T-cell (primary cell): ENCODE results near the gene DCAF10. TPM values are rescaled to one million over a fixed set of nuclear protein-coding genes. Genes with fewer than 3 reads are reported as not detected.
A peak's percentile ranks its signal among the peaks of the same experiment; 100 is the strongest.

ENCODE experiments used
- ATAC-seq, 4 experiments: fragments of 200-7000 bp in 3 of 4; fragments of 150-1000 bp in 1 of 4; cut with Tn5 transposase; replicated peaks in 1 of 4; 1 replicate in 3 of 4; 2 replicates in 1 of 4; pipeline ENCODE4 v1.10.0; 2021; ENCODE audit warnings: moderate library complexity in 3 of 4, mild to moderate bottlenecking in 2 of 4, moderate number of reproducible peaks in 1 of 4
- CTCF ChIA-PET, 2 donors: fragments of 300-600 bp; sonication (Branson Sonifier 250); formaldehyde crosslinking; loops; one replicate each; lab custom pipeline; 2022; ENCODE audit warnings: antibody characterized with exemption in 2 of 2; lab: Charles Lee
- POLR2A ChIA-PET, 2 donors: fragments of 300-600 bp; sonication (Branson Sonifier 250); formaldehyde crosslinking; loops; one replicate each; lab custom pipeline; 2022; ENCODE audit warnings: antibody characterized with exemption in 2 of 2; lab: Charles Lee
- DNase-seq, 35 experiments: peaks; one replicate each; pipeline versions ENCODE4 v3.0.0 to v3.0.0-alpha.2; 2013 to 2023
- H3K27ac ChIP-seq: one replicate; pipeline ENCODE4 v1.5.1; 2013; ENCODE audit warnings: low read length
- H3K27me3 ChIP-seq, 2 experiments: replicated peaks in 1 of 2; 1 replicate in 1 of 2; 2 replicates in 1 of 2; pipeline versions ENCODE4 v1.6.1 to v1.7.0; 2013; ENCODE audit warnings: low read length in 1 of 2, mixed read lengths in 1 of 2; ENCODE audit not compliant: control insufficient read depth in 2 of 2, insufficient read depth in 2 of 2; ENCODE audit errors: extremely low read depth in 1 of 2
- H3K36me3 ChIP-seq, 2 donors: 1 replicate in 1 of 2; 2 replicates in 1 of 2; pipeline versions ENCODE4 v1.6.1 to v1.7.0; 2013; ENCODE audit warnings: low read length in 1 of 2; ENCODE audit not compliant: control insufficient read depth in 2 of 2, insufficient read depth in 1 of 2; ENCODE audit errors: extremely low read depth in 1 of 2
- H3K4me1 ChIP-seq, 2 experiments: 1 replicate in 1 of 2; 2 replicates in 1 of 2; pipeline versions ENCODE4 v1.6.1 to v1.7.0; 2013; ENCODE audit warnings: low read length in 2 of 2, mixed read lengths in 1 of 2; ENCODE audit not compliant: insufficient read depth in 2 of 2, control insufficient read depth in 1 of 2; ENCODE audit errors: extremely low read depth in 1 of 2
- H3K4me3 ChIP-seq, 2 donors: 1 replicate in 1 of 2; 2 replicates in 1 of 2; pipeline versions ENCODE4 v1.5.1 to v1.7.0; 2013; ENCODE audit warnings: mild to moderate bottlenecking in 2 of 2, low read length in 1 of 2, moderate library complexity in 1 of 2; ENCODE audit not compliant: control insufficient read depth in 1 of 2; ENCODE audit errors: extremely low read depth in 1 of 2
- H3K9me3 ChIP-seq: 2 replicates; pipeline ENCODE4 v1.7.0; 2013
- H3K27ac Mint-ChIP-seq, 2 donors: one replicate each; pipeline ENCODE4 v1.8.0; 2020 to 2021; ENCODE audit warnings: mild to moderate bottlenecking in 2 of 2, mixed read lengths in 2 of 2
- H3K27me3 Mint-ChIP-seq, 2 donors: one replicate each; pipeline ENCODE4 v1.8.0; 2021 to 2022; ENCODE audit warnings: mixed read lengths in 2 of 2
- H3K36me3 Mint-ChIP-seq: one replicate; pipeline ENCODE4 v1.8.0; 2021; ENCODE audit warnings: mixed read lengths
- H3K4me1 Mint-ChIP-seq, 3 donors: one replicate each; pipeline ENCODE4 v1.8.0; 2020 to 2022; ENCODE audit warnings: mixed read lengths in 3 of 3, mild to moderate bottlenecking in 1 of 3
- H3K4me3 Mint-ChIP-seq, 3 donors: one replicate each; pipeline ENCODE4 v1.8.0; 2020 to 2022; ENCODE audit warnings: mild to moderate bottlenecking in 3 of 3, mixed read lengths in 3 of 3, moderate library complexity in 3 of 3
- H3K9me3 Mint-ChIP-seq, 3 donors: one replicate each; pipeline ENCODE4 v1.8.0; 2020 to 2022; ENCODE audit warnings: mixed read lengths in 3 of 3
- WGBS: methylation state at CpG from one replicate; pipeline ENCODE4 v1.1.5; 2013; ENCODE audit warnings: missing lambda C conversion rate; ENCODE audit not compliant: insufficient coverage; 5-methylcytosine and 5-hydroxymethylcytosine counted together
- total RNA-seq, 35 experiments: library from RNA in 6 of 35; stranded (reverse) in 6 of 35; fragments of 120-200 nt in 1 of 35; gene quantifications; one replicate each; pipeline versions ENCODE4 v1.2.1 to v1.2.4 and lab custom pipeline; 2013 to 2026

Gene DCAF10
- total RNA-seq, 5 donors from 2014 or later (not counting 1 experiment from before 2014, with no cell fraction given) = 18.4 to 20.9 (median 19.2) TPM

DNA sequence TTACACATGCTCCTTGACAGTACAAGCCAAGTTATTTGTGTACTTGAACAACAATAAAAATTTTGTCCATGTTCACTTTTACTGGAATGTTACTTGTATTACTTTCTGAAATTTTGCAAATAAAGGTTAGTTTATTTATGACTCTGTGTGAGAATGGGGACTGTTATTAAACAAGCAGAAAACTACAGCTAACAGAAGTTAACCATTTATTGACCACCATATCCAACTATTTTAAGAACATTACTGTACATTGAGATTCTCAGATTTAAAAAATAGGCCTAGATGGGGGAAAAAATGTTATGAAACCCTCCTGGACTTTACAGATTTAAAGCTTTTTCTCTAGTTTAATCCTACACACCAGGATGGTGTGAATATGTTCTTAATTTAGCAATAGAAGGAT lies 101.5 kb downstream of the DCAF10 start:
- H3K27ac ChIP-seq = no peak overlapping the region
- H3K4me1 ChIP-seq = peaks cover 12 to 21% of the 10 kb centered on the region in 2 experiments
- H3K9me3 ChIP-seq = no peaks in the 10 kb centered on the region
- H3K4me3 ChIP-seq = no peak overlapping the region
- H3K9me3 Mint-ChIP-seq = no peaks in the 10 kb centered on the region
- peaks cover 0 to 16% of the 10 kb centered on the region in 2 donors for H3K36me3 ChIP-seq
- CTCF ChIA-PET = interaction anchor here in 1 of 2 donors (1.1 to 2.1 kb wide), 2 partner anchors 11 to 165 kb away, joined by 3 to 8 read pairs; no protein-coding TSS in a partner anchor
- peak overlapping the region in 2 of 3 donors; percentile 19 to 84 for H3K4me3 Mint-ChIP-seq
- H3K27ac Mint-ChIP-seq = no peak overlapping the region
- POLR2A ChIA-PET = interaction anchor here in 1 of 2 donors (0.9 kb wide), 1 partner anchor 9 kb away, joined by 3 read pairs; no protein-coding TSS in a partner anchor
- no peak for ATAC-seq
- H3K4me1 Mint-ChIP-seq = peaks cover 24 to 35% (median 27%) of the 10 kb centered on the region in 3 donors
- DNase-seq = no peak
- H3K36me3 Mint-ChIP-seq = peaks cover 11% of the 10 kb centered on the region
- no peaks in the 10 kb centered on the region for H3K27me3 Mint-ChIP-seq
- peaks cover 0 to 7% of the 10 kb centered on the region in 2 experiments for H3K27me3 ChIP-seq

DNA sequence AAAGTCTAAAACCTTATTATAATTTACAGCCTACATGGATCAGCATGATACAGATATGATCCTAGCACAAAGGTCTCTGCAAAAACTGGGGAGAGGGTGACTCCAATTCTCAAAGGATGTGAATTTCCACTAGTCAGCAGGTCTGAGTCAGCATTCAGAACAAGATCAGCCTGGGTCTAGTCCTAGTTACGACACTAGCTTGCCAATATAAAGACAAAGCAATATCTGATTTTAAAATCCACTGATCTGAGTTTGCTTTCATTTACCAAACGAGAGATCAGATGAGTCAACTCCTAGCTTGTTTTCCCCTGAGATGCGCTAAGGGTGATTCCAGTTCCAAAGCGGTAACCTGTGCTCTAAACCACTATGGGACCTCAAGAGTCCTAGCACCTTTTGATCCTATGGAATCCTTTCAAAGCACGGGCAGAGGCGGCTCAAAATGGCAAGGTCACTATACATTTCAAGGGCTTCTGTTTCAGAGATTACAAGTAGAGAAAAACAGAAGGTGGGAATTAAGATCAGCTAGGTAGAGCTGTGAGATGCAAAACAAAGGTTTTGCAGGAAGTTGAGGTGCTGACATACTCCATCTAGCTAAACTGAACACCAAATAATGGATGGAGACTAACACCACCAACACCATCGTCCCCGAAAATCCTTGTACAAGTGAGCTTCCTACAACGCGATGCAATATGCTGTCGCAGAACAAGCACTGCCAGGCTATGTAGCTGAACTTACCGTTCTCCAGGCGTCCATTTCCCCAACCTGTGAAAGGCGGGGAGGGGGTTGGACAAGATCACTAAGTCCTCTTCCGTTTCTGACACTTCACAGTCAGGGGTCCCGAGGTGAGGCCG lies 102.4 kb downstream of the DCAF10 start:
- Mint-ChIP-seq H3K4me1 (peaks cover 24 to 31% (median 27%) of the 10 kb centered on the region in 3 donors), H3K27me3 (no peaks in the 10 kb centered on the region), H3K27ac (peak overlapping the region; percentile 39 to 73), H3K4me3 (peak overlapping the region; percentile 81 to 89 (median 84)), H3K9me3 (no peaks in the 10 kb centered on the region), H3K36me3 (peaks cover 6% of the 10 kb centered on the region)
- CTCF ChIA-PET = interaction anchor here (0.6 to 2.1 kb wide), 4 partner anchors 9 to 164 kb away, joined by 3 to 8 read pairs (median 4); no protein-coding TSS in a partner anchor
- peaks cover 0 to 7% of the 10 kb centered on the region in 2 experiments for H3K27me3 ChIP-seq
- ATAC-seq (peak; percentile 1 to 10 (median 6)), DNase-seq (peak in 2 of 35 experiments; percentile 8)
- H3K9me3 ChIP-seq = no peaks in the 10 kb centered on the region
- H3K27ac ChIP-seq = peak overlapping the region; percentile 9
- peaks cover 0 to 10% of the 10 kb centered on the region in 2 donors for H3K36me3 ChIP-seq
- peaks cover 12 to 21% of the 10 kb centered on the region in 2 experiments for H3K4me1 ChIP-seq
- H3K4me3 ChIP-seq = peak overlapping the region; percentile 64 to 65
- WGBS = 5% methylated on average over 10 of the region's 17 CpGs
- POLR2A ChIA-PET = interaction anchor here (0.5 to 0.9 kb wide), 2 partner anchors 10 to 39 kb away, joined by 3 to 6 read pairs; no protein-coding TSS in a partner anchor

DNA sequence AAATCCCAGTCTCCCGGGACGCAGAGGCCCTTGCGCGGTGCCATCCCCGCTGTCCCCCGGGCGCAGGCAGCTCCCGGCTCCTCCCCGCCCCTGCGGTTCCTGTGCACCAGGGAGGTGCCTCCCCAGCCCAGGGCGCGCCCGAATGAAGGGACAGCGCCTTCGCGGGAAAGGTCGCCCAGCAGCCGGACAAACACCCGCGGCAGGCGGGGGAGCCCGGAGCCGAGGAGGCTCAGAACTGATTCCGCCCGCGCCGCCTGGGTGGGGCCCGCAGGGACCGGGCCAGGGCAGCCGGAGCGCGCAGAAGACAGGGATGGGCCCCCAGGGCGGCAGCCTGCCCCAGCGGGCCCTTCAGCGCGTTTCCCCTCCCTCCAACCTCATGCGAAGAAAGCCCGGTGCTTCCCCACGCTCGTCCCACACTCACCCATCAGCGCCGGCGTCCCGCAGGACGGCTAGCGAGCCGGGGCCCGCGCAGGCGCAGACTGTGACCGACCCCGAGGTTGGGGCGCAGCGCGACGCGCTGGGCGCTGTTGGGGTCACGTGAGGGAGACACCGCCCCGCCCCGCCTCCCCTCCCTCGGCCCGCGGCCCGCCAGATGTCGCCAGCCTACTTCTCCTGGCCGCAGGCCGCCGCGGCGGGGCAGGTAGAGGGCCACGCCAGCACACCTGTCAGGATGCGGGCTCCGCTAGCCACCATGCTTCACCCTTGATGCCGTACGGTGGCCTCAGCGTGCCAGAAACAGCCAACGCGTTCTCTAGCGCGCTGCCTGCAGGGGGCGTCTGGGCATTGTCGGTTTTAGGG lies 103.2 kb downstream of the DCAF10 start, which contains the start of gene SLC25A51:
TSS of gene SLC25A51 (minus strand) at position 481 of the 798 bp plus-strand sequence. CDS start 15,577 bp downstream, outside the sequence.
- Mint-ChIP-seq H3K4me3 (peak within 1 kb of the TSS; percentile 81 to 89 (median 84)), H3K4me1 (peaks cover 24 to 31% (median 27%) of the 10 kb centered on the region in 3 donors), H3K36me3 (peaks cover 4% of the 10 kb centered on the region), H3K27ac (peak within 1 kb of the TSS; percentile 91 to 94), H3K9me3 (no peaks in the 10 kb centered on the region), H3K27me3 (no peaks in the 10 kb centered on the region)
- H3K27ac ChIP-seq = peak within 1 kb of the TSS; percentile 77
- peaks cover 12 to 21% of the 10 kb centered on the region in 2 experiments for H3K4me1 ChIP-seq
- peaks cover 0 to 7% of the 10 kb centered on the region in 2 experiments for H3K27me3 ChIP-seq
- under 1% methylated on average over 84 of the region's 84 CpGs for WGBS
- ChIA-PET CTCF (interaction anchor here in 1 of 2 donors (1.0 to 2.1 kb wide), 3 partner anchors 8 to 11 kb away, joined by 3 to 8 read pairs (median 4); no protein-coding TSS in a partner anchor), POLR2A (no interaction called here)
- H3K9me3 ChIP-seq = no peaks in the 10 kb centered on the region
- ATAC-seq (peak; percentile 83 to 91 (median 84)), DNase-seq (peak; percentile 83 to 99 (median 92))
- H3K4me3 ChIP-seq = peak within 1 kb of the TSS; percentile 64 to 65
- H3K36me3 ChIP-seq = peaks cover 0 to 7% of the 10 kb centered on the region in 2 donors

DNA sequence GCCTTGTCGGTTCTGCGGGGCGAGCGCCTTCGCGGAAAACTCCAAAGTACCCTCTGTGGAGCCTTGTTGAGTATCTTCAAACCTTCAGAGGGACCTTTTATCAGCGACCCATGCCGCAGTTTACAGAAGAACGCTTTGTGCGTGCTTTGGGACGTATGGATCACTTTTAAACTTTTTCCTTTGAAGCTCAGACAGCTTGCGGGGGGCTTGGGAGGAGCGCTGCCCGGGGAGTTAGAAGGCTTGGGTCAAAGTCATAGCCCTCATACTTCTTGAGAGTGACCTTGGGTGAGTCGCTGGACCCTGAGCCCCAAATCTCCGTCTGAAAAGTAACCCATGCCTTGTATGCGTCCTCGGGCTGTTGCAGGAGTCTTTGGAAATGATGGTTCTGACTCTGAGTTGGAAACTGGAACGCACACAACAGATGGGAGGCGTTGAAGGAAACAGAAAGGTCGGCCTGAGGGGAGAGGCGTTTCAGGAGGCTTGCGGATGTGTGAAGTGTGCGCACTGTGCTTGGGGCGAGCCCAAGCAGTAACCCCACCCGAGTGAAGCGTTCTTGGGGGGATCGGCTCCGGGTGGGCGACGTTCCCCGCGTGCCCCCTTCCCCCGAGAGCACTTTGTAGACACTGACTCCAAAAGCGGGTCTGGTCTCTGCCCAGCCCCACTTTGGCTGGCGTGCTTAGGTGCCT lies 104.0 kb downstream of the DCAF10 start:
- ChIA-PET POLR2A (no interaction called here), CTCF (interaction anchor here (0.6 to 1.1 kb wide), 4 partner anchors 11 to 103 kb away, joined by 3 to 5 read pairs (median 3); no protein-coding TSS in a partner anchor)
- Mint-ChIP-seq H3K27me3 (no peaks in the 10 kb centered on the region), H3K9me3 (no peaks in the 10 kb centered on the region), H3K4me3 (peak overlapping the region; percentile 81 to 89 (median 84)), H3K4me1 (peaks cover 24 to 31% (median 27%) of the 10 kb centered on the region in 3 donors), H3K36me3 (no peaks in the 10 kb centered on the region), H3K27ac (peak overlapping the region; percentile 91 to 94)
- ATAC-seq (no peak), DNase-seq (no peak)
- Histone ChIP-seq H3K4me3 (peak overlapping the region; percentile 64 to 65), H3K36me3 (no peaks in the 10 kb centered on the region), H3K27me3 (peaks cover 0 to 7% of the 10 kb centered on the region in 2 experiments), H3K4me1 (peaks cover 12 to 21% of the 10 kb centered on the region in 2 experiments), H3K9me3 (no peaks in the 10 kb centered on the region), H3K27ac (peak overlapping the region; percentile 77)
- WGBS = 50% methylated on average over 32 of the region's 36 CpGs

DNA sequence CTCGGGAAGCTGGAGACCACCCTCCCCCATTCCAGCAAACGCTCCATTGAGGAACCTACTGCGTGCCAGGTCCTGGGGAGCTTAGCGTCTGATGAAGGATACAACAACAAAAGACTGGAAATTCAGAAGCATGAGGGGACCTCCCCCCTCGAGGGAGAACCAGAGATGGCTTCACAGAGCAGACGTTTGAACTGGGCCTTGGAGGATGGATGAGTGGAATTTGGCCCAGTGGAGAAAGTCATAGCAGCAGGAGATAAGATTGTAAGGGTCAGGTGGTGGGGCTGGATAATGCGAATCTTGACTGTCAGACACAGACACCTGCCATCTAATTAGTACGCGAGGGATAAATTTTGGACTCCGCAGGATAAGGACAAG lies 104.5 kb downstream of the DCAF10 start:
- Mint-ChIP-seq H3K4me1 (peaks cover 24 to 31% (median 27%) of the 10 kb centered on the region in 3 donors), H3K27me3 (no peaks in the 10 kb centered on the region), H3K4me3 (peak overlapping the region in 2 of 3 donors; percentile 81 to 89), H3K9me3 (no peaks in the 10 kb centered on the region), H3K36me3 (no peaks in the 10 kb centered on the region), H3K27ac (peak overlapping the region in 1 of 2 donors; percentile 91)
- Histone ChIP-seq H3K27me3 (peaks cover 0 to 7% of the 10 kb centered on the region in 2 experiments), H3K9me3 (no peaks in the 10 kb centered on the region), H3K4me3 (no peak overlapping the region), H3K4me1 (peaks cover 12 to 21% of the 10 kb centered on the region in 2 experiments), H3K27ac (no peak overlapping the region), H3K36me3 (no peaks in the 10 kb centered on the region)
- ChIA-PET POLR2A (no interaction called here), CTCF (interaction anchor here (0.6 to 1.1 kb wide), 3 partner anchors 11 to 104 kb away, joined by 3 to 5 read pairs (median 3); no protein-coding TSS in a partner anchor)
- ATAC-seq = no peak
- peak in 1 of 35 experiments; percentile 8 for DNase-seq
- 98% methylated on average over 7 of the region's 10 CpGs for WGBS
